HG03342 (cell line): ENCODE measurements around the gene PTPRD.

Source experiments
- ATAC-seq: cut with Tn5 transposase; IDR thresholded peaks from one replicate; pipeline ENCODE4 v1.9.1; 2021; ENCODE audit warnings: mild to moderate bottlenecking, moderate library complexity; ENCODE audit not compliant: unreplicated experiment

PTPRD gene

DNA sequence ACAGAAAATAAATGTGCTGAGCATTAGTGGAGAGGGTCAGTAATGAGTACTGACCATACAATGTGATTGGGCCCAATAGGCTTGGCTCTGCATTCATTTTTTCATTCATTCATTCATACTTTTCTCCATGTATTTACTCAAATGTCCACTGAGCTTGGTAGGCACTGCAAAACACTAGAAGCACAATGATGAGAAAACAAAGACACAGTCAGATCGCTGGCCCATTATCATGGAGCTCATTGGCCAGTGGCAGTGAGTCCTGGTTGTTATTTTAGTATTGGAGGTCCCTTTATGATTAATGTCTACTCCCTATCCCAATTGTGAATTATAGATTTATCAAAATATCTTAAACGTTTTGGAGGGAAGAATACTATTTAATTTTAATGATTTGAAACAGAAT lies 1733.5 kb downstream of the PTPRD start:
- no peak for ATAC-seq

DNA sequence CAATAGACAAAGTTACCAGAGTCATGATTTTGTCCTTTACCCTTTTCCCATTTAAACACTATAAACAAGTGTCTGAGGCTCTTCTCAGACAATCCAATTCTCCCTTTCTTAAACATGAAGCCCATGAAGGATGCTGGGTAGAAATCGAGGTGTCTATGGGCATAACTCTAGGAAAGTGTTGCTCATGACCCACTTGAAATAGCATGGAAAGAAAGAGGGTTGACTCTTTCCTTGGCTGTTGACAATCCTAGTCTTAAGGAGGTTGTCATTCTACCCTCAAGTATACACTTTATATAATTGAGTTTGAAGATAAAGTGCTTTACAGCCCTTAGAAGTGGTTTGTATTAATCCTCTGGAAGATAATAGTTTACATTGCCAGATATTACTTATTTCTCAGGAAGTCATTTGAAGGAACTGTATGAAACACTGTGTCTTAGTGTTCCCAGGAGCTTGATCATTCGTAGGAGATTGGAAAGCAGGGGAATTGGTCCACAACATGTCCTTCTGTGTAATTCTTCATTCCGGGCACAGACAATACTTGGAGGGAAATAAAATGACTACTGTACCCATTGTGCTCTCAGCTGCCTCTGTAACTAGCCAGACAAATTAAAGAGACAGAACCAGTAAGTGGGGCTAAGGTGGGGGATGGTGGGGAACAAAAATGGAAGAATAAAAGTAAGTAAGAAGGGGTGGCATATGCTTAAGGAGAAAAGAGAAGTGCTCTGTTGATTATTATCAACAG lies 1734.9 kb downstream of the PTPRD start:
- no peak for ATAC-seq

DNA sequence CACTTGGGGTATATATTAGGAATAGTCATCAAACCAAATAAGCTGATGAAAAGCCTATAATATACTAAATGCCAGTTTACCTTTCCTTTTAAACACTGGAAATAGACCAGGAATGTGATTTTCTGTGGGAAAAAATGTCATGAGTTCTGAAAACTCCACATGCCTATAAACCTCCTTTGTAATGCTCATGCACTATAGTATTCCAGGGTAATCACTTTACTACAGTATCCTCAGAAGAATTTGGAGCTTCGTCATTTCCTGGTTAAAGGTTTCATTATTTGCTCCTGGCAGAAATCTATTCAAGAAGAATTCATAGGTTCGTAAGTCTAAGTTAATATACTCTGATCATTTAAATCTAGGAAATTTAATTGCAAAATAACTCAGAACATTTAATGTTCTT lies 1736.5 kb downstream of the PTPRD start:
- ATAC-seq = no peak

GRCh38 chr9:8874482-8874881 lies 1738.3 kb downstream of the PTPRD start:
- no peak for ATAC-seq

- ATAC-seq = no peak
These were observed 1740.0 kb downstream of the PTPRD start for GRCh38 chr9:8872802-8873201.

GRCh38 chr9:8871796-8872445 lies 1740.9 kb downstream of the PTPRD start:
- ATAC-seq = no peak

DNA sequence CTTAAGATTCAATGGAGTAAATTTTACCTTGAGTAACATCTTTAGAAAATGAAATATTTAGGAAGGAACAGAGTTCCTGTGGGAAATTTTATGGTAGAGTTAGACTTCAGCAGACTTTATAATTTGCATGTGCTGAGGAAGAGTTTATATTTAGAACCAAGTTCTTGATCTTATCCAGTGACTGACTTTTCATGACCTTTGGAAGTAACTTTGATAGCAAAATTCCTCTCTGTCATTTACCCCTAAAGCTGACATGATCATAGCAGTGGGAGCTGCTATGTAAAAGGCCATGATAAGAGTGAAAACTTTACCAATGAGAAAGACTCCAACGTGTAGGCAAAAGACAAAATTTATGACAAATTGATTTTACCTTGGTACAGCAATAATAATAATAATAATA lies 1741.4 kb downstream of the PTPRD start:
- no peak for ATAC-seq

DNA sequence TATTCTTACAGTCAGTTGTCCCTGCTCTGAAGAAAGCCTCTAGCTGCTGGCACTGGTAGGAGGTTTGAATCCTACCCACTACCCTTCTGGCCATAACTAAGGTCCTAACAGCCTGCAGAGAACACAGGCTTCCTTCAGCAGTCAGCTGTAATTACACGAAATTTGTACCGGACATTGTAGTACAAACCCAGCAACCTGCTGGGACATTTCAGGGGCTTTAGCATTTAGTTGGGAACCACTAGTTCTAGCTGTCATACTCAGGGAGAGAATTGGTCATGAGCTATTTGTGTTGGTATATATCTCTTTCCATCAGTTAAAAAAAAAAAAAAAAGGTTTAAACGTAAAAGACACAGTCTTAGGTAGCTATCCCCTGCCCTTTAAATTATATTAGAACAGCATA lies 1743.0 kb downstream of the PTPRD start:
- ATAC-seq = no peak

DNA sequence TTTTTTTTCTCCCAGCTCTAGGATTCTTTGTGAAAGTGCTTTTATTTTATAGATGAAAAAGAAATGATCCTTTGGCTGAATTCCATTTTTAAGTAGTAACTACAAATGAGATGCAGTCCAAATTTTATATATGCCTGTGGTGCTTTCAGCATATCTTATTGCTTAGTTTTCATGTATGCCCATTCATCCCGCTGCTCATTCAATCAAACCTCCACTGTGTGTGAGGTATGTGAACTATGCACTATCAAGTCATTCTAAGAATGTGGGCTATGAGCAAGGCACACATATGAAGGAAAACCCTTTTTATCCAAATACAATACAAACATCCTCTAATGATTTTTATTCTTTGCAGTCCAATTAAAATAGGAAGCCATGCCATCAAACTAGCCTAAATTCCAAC lies 1744.2 kb downstream of the PTPRD start:
- ATAC-seq = no peak

- no peak for ATAC-seq
These were observed 1745.7 kb downstream of the PTPRD start for GRCh38 chr9:8867148-8867547.

DNA sequence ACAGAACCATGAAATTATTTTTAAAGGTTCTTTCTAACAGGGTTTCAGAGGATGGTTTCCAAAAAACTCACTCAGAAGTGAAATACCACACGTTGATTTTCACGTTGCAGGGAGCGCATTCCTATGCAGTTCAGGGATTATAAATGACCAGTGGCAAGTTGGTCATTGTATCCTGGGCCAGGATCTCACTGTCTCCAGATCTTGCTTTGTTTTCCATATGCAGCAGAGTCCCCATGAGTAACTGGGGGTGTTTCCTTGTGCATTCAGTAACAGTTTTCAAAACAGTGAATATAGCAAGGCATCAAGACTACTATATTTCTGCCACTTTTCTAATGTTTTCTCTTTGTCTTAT lies 1748.3 kb downstream of the PTPRD start:
- ATAC-seq = no peak

DNA sequence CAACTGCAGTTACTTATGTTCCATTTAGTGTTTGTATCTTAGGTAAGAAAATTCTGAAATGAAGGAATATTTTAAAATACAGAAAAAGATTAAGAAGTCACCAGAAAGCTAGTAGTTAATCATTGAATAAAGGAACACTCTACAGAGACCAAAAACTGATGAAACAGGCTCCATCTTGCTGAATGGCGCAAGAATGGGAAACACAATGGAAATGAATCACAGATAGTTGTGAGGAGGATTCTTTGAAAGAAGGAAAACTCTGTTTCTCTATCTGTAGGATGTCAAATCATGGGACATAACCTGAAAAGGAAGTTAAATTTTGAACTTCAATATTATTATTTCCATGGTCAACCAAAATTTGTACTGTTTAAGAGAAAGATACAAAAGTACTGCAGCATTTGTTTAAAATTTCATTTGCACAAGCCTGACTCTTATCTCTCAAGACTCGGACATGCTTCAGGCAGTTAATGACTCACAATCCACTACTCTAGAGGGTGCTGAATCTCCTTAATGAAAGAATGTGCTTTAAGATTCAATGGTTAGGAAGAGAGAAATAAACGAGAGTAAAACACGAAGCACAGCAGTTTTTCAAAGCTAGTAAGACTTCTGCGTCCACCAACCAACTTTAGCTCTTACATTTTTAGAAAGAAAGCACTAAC lies 1748.8 kb downstream of the PTPRD start:
- ATAC-seq = no peak

DNA sequence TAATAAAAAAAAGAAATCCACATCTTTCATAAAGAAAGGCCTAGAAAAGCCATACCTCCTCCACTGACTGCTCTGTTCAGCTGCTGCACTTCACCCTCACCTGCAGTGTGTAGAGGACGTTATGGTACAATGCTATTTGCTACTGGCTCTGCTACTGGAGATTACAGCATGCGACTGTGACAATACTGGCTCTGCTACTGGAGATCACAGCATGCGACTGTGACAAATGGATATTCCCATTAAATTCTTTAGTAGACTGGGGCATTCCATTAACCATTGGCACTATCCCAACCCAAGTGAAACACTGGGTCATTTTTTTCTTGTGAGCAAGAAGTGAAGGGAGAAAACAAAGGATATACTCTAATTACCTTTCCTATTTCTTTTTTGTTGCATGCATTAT lies 1749.7 kb downstream of the PTPRD start:
- no peak for ATAC-seq

DNA sequence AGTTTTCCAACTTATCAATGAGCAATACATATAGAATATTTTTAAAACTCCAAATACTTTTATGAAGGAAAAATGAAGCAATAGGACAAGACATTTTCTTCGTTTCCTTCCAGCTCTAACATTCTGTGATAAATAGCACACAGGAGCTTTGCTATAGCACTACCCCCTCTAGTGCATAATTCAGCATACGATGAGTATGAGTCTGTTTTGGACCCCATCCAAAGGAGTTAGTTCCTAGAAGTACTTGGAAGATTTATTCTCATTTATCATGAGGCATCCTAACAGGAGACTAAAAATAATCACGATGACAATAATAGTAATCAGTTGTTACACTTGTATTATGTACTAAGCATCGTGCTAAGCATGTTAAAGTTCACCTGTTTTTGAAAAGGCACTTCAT lies 1751.9 kb downstream of the PTPRD start:
- ATAC-seq = no peak

DNA sequence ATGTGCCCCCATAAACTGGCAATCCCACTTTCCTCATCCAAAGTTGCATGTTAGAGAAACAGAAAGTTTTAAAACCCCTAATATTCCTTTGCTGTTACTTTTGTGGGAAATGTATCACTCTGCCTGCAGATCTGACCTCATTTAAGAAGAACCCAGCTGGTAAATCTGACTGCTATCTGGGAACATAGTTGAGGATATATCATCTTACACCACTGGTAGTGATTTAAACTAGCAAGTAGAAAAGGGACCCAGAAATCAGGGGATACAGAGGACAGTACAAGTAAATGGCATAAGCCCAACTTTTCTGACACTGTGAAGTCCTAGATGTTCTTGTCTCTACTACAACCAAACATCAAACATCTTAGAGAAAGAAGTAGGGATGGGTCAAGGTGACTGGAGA lies 1752.7 kb downstream of the PTPRD start:
- ATAC-seq = no peak

- no peak for ATAC-seq
These were observed 1753.4 kb downstream of the PTPRD start for GRCh38 chr9:8859416-8859815.

DNA sequence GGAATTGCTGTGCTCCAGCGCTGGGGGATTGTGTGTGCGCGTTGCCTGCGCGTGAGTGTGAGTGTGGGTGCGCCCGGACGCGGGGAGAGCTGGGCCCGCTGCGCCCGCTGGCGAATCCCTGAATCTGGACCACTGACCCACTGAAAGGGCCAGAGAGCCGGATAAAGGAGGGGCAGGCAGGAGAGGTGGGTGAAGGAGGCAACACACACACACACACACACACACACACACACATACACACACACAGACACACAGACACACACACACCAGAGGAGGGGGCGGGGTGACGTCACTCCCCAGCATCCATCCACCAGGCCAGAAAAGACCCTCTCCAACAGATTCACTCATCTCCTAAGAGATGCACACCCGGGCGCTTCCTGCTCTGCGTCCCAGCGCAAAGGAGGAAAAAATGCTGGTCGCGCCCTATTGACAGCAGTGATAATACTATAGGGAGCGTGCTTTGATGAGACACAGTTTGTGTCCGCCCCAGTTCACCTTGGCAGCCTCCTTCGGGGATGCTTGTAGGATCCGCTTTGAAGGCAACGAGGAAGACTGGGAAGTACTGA lies 1754.1 kb downstream of the PTPRD start:
- ATAC-seq = no peak

DNA sequence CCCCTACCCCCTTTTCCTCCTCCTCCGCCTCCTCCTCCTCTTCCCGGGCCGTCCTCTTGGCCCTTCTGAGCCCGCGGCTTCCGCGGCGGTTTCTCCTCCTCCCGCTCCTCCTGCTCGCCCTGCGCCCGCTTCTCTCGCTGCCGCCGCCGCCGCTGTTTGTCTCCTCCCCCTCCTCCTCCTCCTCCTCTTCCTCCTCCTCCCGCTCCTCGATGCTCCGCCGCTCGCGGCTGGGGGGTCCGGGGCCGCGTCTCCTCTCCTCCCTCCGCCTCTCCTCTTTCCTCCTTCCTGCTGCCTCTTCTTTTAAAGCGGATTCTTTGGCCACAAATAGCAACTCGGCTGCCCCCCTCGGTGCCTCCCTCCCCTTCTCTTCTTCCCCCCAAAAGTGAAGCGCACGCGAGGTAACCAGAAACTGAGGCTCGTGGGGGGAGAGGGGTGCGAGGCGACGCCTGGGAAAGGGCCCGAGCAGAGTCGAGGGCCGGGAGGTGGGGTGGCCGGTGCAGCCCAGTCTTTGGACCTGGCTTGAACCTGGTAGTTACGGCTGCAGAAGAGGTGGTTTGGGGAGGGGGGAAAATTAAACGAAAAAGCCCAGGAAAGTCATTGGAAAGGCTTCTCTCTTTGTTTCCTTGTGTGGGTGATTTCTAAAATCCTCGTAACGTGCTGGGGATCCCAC lies 1754.7 kb downstream of the PTPRD start:
- no peak for ATAC-seq

- no peak for ATAC-seq
These were observed 1755.5 kb downstream of the PTPRD start for GRCh38 chr9:8857068-8857925.

DNA sequence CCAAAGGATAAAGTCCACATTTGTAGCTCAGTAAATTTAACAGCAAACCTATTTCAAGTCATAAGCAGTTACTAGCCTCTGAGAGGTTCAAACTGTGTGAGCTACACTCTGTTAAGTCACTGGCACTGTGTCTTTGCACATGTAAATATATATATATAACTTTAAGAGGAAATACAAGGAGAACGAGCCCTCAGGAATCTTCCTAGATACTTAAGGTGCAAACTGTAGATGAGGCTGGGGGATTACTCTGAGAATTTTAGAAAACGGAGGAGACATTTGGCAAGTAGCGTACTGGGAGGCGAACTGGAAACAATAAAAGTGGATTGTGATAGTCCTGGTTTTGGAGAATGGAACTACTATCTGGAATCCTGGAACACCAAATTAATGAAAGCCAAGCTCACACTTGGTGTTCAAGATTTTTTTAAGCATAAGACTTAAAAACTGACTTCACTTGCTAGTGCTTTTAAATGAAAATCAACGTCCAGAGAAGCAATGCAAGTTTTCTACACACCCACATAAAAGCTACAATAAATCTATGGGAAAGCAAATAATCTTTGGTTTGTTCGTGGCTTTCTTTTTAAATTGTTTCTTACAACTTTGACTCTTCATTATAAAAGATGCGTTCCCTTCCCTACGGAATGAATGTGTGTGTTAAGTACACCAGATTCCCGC lies 1756.3 kb downstream of the PTPRD start:
- ATAC-seq = no peak
